H9 (cell line): ENCODE data around the gene HERPUD2. TPM values are rescaled to one million over a fixed set of nuclear protein-coding genes. Genes with fewer than 3 reads are reported as not detected.

Source experiments
- DNase-seq: peaks from one replicate; pipeline ENCODE4 v3.0.0-alpha.2; 2017
- H2AFZ ChIP-seq: one replicate; pipeline ENCODE4 v1.6.1; 2013; ENCODE audit warnings: mild to moderate bottlenecking, low read length, control low read depth, moderate library complexity
- H2AK5ac ChIP-seq: 2 replicates; pipeline ENCODE4 v1.6.1; 2013; ENCODE audit warnings: low read length, control low read depth, mixed read lengths; ENCODE audit not compliant: insufficient read length
- H2BK120ac ChIP-seq: one replicate; pipeline ENCODE4 v1.6.1; 2013; ENCODE audit warnings: low read depth, mild to moderate bottlenecking, low read length, control low read depth, inconsistent platforms; ENCODE audit not compliant: poor library complexity, severe bottlenecking
- H2BK12ac ChIP-seq: 2 replicates; pipeline ENCODE4 v1.6.1; 2013; ENCODE audit warnings: low read length, control low read depth, mixed read lengths, low read depth; ENCODE audit not compliant: insufficient read length
- H2BK15ac ChIP-seq: 2 replicates; pipeline ENCODE4 v1.6.1; 2013; ENCODE audit warnings: low read depth, low read length, control low read depth
- H2BK20ac ChIP-seq: one replicate; pipeline ENCODE4 v1.6.1; 2013; ENCODE audit warnings: low read depth, mild to moderate bottlenecking, low read length, control low read depth, inconsistent platforms; ENCODE audit not compliant: poor library complexity, severe bottlenecking
- H2BK5ac ChIP-seq: 2 replicates; pipeline ENCODE4 v1.6.1; 2013; ENCODE audit warnings: low read length, control low read depth, mixed read lengths; ENCODE audit not compliant: insufficient read length
- H3K14ac ChIP-seq: 2 replicates; pipeline ENCODE4 v1.6.1; 2013; ENCODE audit warnings: low read length, control low read depth; ENCODE audit not compliant: insufficient read depth
- H3K18ac ChIP-seq: 2 replicates; pipeline ENCODE4 v1.6.1; 2013; ENCODE audit warnings: low read depth, mild to moderate bottlenecking, mixed read lengths, low read length, control low read depth; ENCODE audit not compliant: insufficient read length
- H3K23ac ChIP-seq: 2 replicates; pipeline ENCODE4 v1.6.1; 2013; ENCODE audit warnings: low read length, control low read depth, mixed read lengths, low read depth; ENCODE audit not compliant: insufficient read length
- H3K23me2 ChIP-seq: 2 replicates; pipeline ENCODE4 v1.6.1; 2013; ENCODE audit warnings: low read depth, mild to moderate bottlenecking, mixed read lengths, low read length, control low read depth; ENCODE audit not compliant: insufficient read length, poor library complexity, severe bottlenecking
- H3K27ac ChIP-seq: 2 replicates; pipeline ENCODE4 v1.5.1; 2013; ENCODE audit warnings: low read length, control low read depth, mixed read lengths, low read depth; ENCODE audit not compliant: insufficient read length
- H3K27me3 ChIP-seq: 2 replicates; pipeline ENCODE4 v1.6.1; 2013; ENCODE audit warnings: low read length, control low read depth, inconsistent platforms; ENCODE audit not compliant: insufficient read depth
- H3K4ac ChIP-seq: 2 replicates; pipeline ENCODE4 v1.6.1; 2013; ENCODE audit warnings: low read depth, mild to moderate bottlenecking, control low read depth, inconsistent platforms, low read length, moderate library complexity
- H3K4me1 ChIP-seq: 2 replicates; pipeline ENCODE4 v1.6.1; 2013; ENCODE audit warnings: low read length, control low read depth, inconsistent platforms; ENCODE audit not compliant: insufficient read depth
- H3K4me2 ChIP-seq: 2 replicates; pipeline ENCODE4 v1.6.1; 2013; ENCODE audit warnings: low read length, control low read depth, mixed read lengths; ENCODE audit not compliant: insufficient read length, insufficient read depth
- H3K56ac ChIP-seq: 2 replicates; pipeline ENCODE4 v1.6.1; 2013; ENCODE audit warnings: low read depth, mild to moderate bottlenecking, mixed read lengths, low read length, control low read depth; ENCODE audit not compliant: insufficient read length
- H3K79me1 ChIP-seq: 2 replicates; pipeline ENCODE4 v1.6.1; 2013; ENCODE audit warnings: low read depth, mild to moderate bottlenecking, moderate library complexity, low read length, control low read depth, inconsistent platforms; ENCODE audit not compliant: insufficient read depth, poor library complexity, severe bottlenecking
- H3K79me2 ChIP-seq: 2 replicates; pipeline ENCODE4 v1.6.1; 2013; ENCODE audit warnings: low read length, control low read depth, inconsistent platforms; ENCODE audit not compliant: insufficient read depth
- H3K9ac ChIP-seq: 2 replicates; pipeline ENCODE4 v1.6.1; 2013; ENCODE audit warnings: low read length, control low read depth, mixed read lengths; ENCODE audit not compliant: insufficient read length; ENCODE audit errors: extremely low read depth
- H3K9me3 ChIP-seq: one replicate; pipeline ENCODE4 v1.6.1; 2013; ENCODE audit warnings: low read depth, low read length, inconsistent platforms; ENCODE audit not compliant: control insufficient read depth
- H3T11ph ChIP-seq: one replicate; pipeline ENCODE4 v1.6.1; 2013; ENCODE audit warnings: mild to moderate bottlenecking, low read length, control low read depth, inconsistent platforms
- H4K20me1 ChIP-seq: one replicate; pipeline ENCODE4 v1.6.1; 2013; ENCODE audit not compliant: control insufficient read depth, insufficient read length, insufficient read depth
- H4K5ac ChIP-seq: 2 replicates; pipeline ENCODE4 v1.6.1; 2013; ENCODE audit warnings: low read depth, mild to moderate bottlenecking, mixed read lengths, low read length, control low read depth; ENCODE audit not compliant: insufficient read length
- H4K8ac ChIP-seq: replicated peaks from 2 replicates; pipeline ENCODE4 v1.6.1; 2013; ENCODE audit warnings: low read length, control low read depth, mixed read lengths, low read depth; ENCODE audit not compliant: insufficient read length
- H4K91ac ChIP-seq: 2 replicates; pipeline ENCODE4 v1.6.1; 2013; ENCODE audit warnings: low read depth, mild to moderate bottlenecking, moderate library complexity, mixed read lengths, low read length, control low read depth; ENCODE audit not compliant: insufficient read length
- H3K27ac Mint-ChIP-seq, 3 experiments: 2 replicates in 2 of 3; 3 replicates in 1 of 3; pipeline ENCODE4 v1.8.0; 2020 to 2021; ENCODE audit warnings: mixed read lengths in 3 of 3, mild to moderate bottlenecking in 1 of 3, moderate library complexity in 1 of 3
- H3K27me3 Mint-ChIP-seq: 2 replicates; pipeline ENCODE4 v1.8.0; 2021; ENCODE audit warnings: low read depth, mild to moderate bottlenecking, moderate library complexity, mixed read lengths
- H3K36me3 Mint-ChIP-seq, 3 experiments: 2 replicates in 2 of 3; 3 replicates in 1 of 3; pipeline ENCODE4 v1.8.0; 2020 to 2021; ENCODE audit warnings: low read depth in 3 of 3, mixed read lengths in 3 of 3; ENCODE audit not compliant: insufficient read depth in 1 of 3
- H3K4me1 Mint-ChIP-seq, 2 experiments: 2 replicates each; pipeline ENCODE4 v1.8.0; 2020; ENCODE audit warnings: mixed read lengths in 2 of 2
- H3K4me3 Mint-ChIP-seq, 2 experiments: 2 replicates in 1 of 2; 3 replicates in 1 of 2; pipeline ENCODE4 v1.8.0; 2020 to 2021; ENCODE audit warnings: mild to moderate bottlenecking in 2 of 2, mixed read lengths in 2 of 2, moderate library complexity in 1 of 2
- H3K9me3 Mint-ChIP-seq, 2 experiments: 2 replicates in 1 of 2; 3 replicates in 1 of 2; pipeline ENCODE4 v1.8.0; 2020; ENCODE audit warnings: mild to moderate bottlenecking in 2 of 2, mixed read lengths in 2 of 2, moderate library complexity in 1 of 2
- CTCF ChIP-seq: fragments of 200-600 bp; sonication (generic); conservative IDR thresholded peaks from 3 replicates; pipeline ENCODE4 v1.8.0; 2021; ENCODE audit warnings: antibody characterized with exemption, mild to moderate bottlenecking
- WGBS: extraction: QIAGEN DNeasy Blood & Tissue Kit; methylation state at CpG from one replicate; pipeline ENCODE4 v1.1.7; 2013; ENCODE audit warnings: missing lambda C conversion rate, low lambda C conversion rate, mixed read lengths; ENCODE audit not compliant: insufficient read length; ENCODE audit errors: extremely low coverage; 5-methylcytosine and 5-hydroxymethylcytosine counted together
- total RNA-seq: library from RNA; stranded (reverse); gene quantifications from 2 replicates; pipeline ENCODE4 v1.2.1, GENCODE V29; 2021

The HERPUD2 gene
- total RNA-seq, 1 experiment from 2014 or later = 17.0 TPM

- H3K36me3 Mint-ChIP-seq = peaks cover 8 to 12% (median 10%) of the 10 kb centered on the region in 3 experiments; a peak in 6 of 7 replicates
- no peak overlapping the region for H3T11ph ChIP-seq
Observed at GRCh38 chr7:35647171-35647574, 47.8 kb downstream of the HERPUD2 start.

More at GRCh38 chr7:35647171-35647574, 47.8 kb downstream of the HERPUD2 start:
- Histone ChIP-seq H3K56ac (no peak overlapping the region), H2AFZ (no peak overlapping the region), H3K27me3 (no peaks in the 10 kb centered on the region), H4K5ac (no peak overlapping the region), H4K91ac (no peak overlapping the region), H3K9me3 (no peaks in the 10 kb centered on the region), H3K79me2 (no peaks in the 10 kb centered on the region), H2BK12ac (no peak overlapping the region), H3K4me1 (peaks cover 5% of the 10 kb centered on the region; the same call in 1 of the 2 replicates), H3K18ac (no peak overlapping the region), H3K4me2 (no peak overlapping the region), H3K23ac (no peak overlapping the region), H4K8ac (no peak overlapping the region), H3K27ac (no peak overlapping the region), H4K20me1 (no peaks in the 10 kb centered on the region), H3K23me2 (peaks cover 2% of the 10 kb centered on the region), H3K14ac (no peak overlapping the region), H2BK15ac (no peak overlapping the region), H2BK5ac (no peak overlapping the region), H2AK5ac (no peak overlapping the region), H2BK120ac (no peak overlapping the region), H3K4ac (no peak overlapping the region), H3K9ac (no peak overlapping the region), H3K79me1 (no peaks in the 10 kb centered on the region), H2BK20ac (no peak overlapping the region)
- no peak for TF ChIP-seq CTCF
- no CpG with 5 or more reads among the region's 4 CpGs for WGBS
- DNase-seq = peak; percentile 46
- Mint-ChIP-seq H3K4me1 (peaks cover 24 to 32% of the 10 kb centered on the region in 2 experiments), H3K27ac (peak overlapping the region in 2 of 3 experiments; percentile 10 to 88; a peak in 3 of 7 replicates), H3K9me3 (peaks cover 0 to 7% of the 10 kb centered on the region in 2 experiments; a peak in 2 of 5 replicates), H3K27me3 (no peaks in the 10 kb centered on the region), H3K4me3 (peak overlapping the region in 1 of 2 experiments; percentile 30; a peak in 2 of 5 replicates)
